Endothelial cell of umbilical vein (primary cell): ENCODE data around the gene SLC22A23. TPM values are rescaled to one million over a fixed set of nuclear protein-coding genes. Genes with fewer than 3 reads are reported as not detected.

ENCODE experiments used
- BruUV-seq: library from RNA; stranded (reverse); fragments of 400-500 nt; replicated peaks from 2 replicates; lab custom pipeline; 2021; lab: Mats Ljungman, UMichigan
- CTCF ChIA-PET: fragments of 300-600, 350-600 bp; sonication (Branson Sonifier 250); formaldehyde crosslinking; loops from one replicate; lab custom pipeline; 2021; ENCODE audit warnings: antibody characterized with exemption, inconsistent platforms; lab: Charles Lee
- POLR2A ChIA-PET: fragments of 300-600, 350-600 bp; sonication (Branson Sonifier 250); formaldehyde crosslinking; loops from one replicate; lab custom pipeline; 2021; ENCODE audit warnings: antibody characterized with exemption, inconsistent platforms; lab: Charles Lee
- DNase-seq: peaks from one replicate; pipeline ENCODE4 v3.0.0-alpha.2; 2011; ENCODE audit warnings: low read depth, low spot score
- FAIRE-seq: peaks from 2 replicates; lab custom pipeline; 2011; peaks lifted over from hg19 to GRCh38; lab: Jason Lieb, UNC
- H2AFZ ChIP-seq: 2 replicates; pipeline ENCODE4 v1.6.0; 2012; ENCODE audit warnings: low read depth, low read length, control low read depth, inconsistent platforms
- H3K27ac ChIP-seq: 2 replicates; pipeline ENCODE4 v1.5.1; 2011; ENCODE audit warnings: low read depth, mild to moderate bottlenecking, control low read depth, low read length, moderate library complexity; ENCODE audit not compliant: insufficient read depth
- H3K27me3 ChIP-seq, 2 experiments: 2 replicates each; pipeline versions ENCODE4 v1.6.0 to v1.6.1; 2011; ENCODE audit warnings: low read length in 2 of 2, mixed read lengths in 1 of 2; ENCODE audit not compliant: control insufficient read depth in 2 of 2, insufficient read depth in 2 of 2
- H3K36me3 ChIP-seq, 2 experiments: 2 replicates in 1 of 2; 3 replicates in 1 of 2; pipeline ENCODE4 v1.5.1; 2011; ENCODE audit warnings: low read length in 2 of 2, mild to moderate bottlenecking in 1 of 2, moderate library complexity in 1 of 2; ENCODE audit not compliant: control insufficient read depth in 2 of 2, insufficient read depth in 2 of 2; ENCODE audit errors: extremely low read depth in 1 of 2
- H3K4me1 ChIP-seq: 3 replicates; pipeline ENCODE4 v1.5.1; 2011; ENCODE audit warnings: mild to moderate bottlenecking, low read length; ENCODE audit not compliant: control insufficient read depth, insufficient read depth; ENCODE audit errors: extremely low read depth
- H3K4me2 ChIP-seq: 2 replicates; pipeline ENCODE4 v1.6.1; 2011; ENCODE audit warnings: low read length, control low read depth, mixed read lengths; ENCODE audit not compliant: insufficient read depth
- H3K4me3 ChIP-seq, 3 experiments: fragments of 200-600 bp in 1 of 3; sonication (generic), shearing (Covaris generic) in 1 of 3; replicated peaks in 1 of 3; 2 replicates each; pipeline ENCODE4 v1.5.1; 2011 to 2016; ENCODE audit warnings: control low read depth in 3 of 3, low read length in 3 of 3, mild to moderate bottlenecking in 2 of 3, inconsistent platforms in 1 of 3, low read depth in 1 of 3, moderate library complexity in 1 of 3; ENCODE audit not compliant: insufficient read depth in 1 of 3
- H3K79me2 ChIP-seq: 2 replicates; pipeline ENCODE4 v1.6.0; 2012; ENCODE audit warnings: low read length, inconsistent platforms; ENCODE audit not compliant: control insufficient read depth, insufficient read depth
- H3K9ac ChIP-seq: replicated peaks from 2 replicates; pipeline ENCODE3; 2011; ENCODE audit warnings: low read length, control low read depth; ENCODE audit not compliant: insufficient read depth; ENCODE audit errors: extremely low read depth
- H3K9me1 ChIP-seq: replicated peaks from 3 replicates; pipeline ENCODE4 v1.6.0; 2011; ENCODE audit warnings: mild to moderate bottlenecking, low read length; ENCODE audit not compliant: control insufficient read depth, insufficient read depth; ENCODE audit errors: extremely low read depth
- H3K9me3 ChIP-seq: replicated peaks from 2 replicates; pipeline ENCODE4 v1.5.1; 2012; ENCODE audit warnings: low read length, inconsistent platforms; ENCODE audit not compliant: control insufficient read depth, insufficient read depth
- H4K20me1 ChIP-seq: replicated peaks from 2 replicates; pipeline ENCODE3; 2011; ENCODE audit warnings: mild to moderate bottlenecking, low read length; ENCODE audit not compliant: control insufficient read depth, insufficient read depth; ENCODE audit errors: extremely low read depth
- FOS ChIP-seq: IDR thresholded peaks from 2 replicates; pipeline ENCODE4 v1.6.1; 2011; ENCODE audit warnings: mild to moderate bottlenecking, low read length, moderate library complexity, borderline replicate concordance; ENCODE audit not compliant: insufficient read depth
- GATA2 ChIP-seq: IDR thresholded peaks from 2 replicates; pipeline ENCODE4 v1.7.0; 2011; ENCODE audit warnings: low read depth, mild to moderate bottlenecking, moderate library complexity, mixed read lengths, low read length; ENCODE audit not compliant: insufficient read length, insufficient read depth
- JUN ChIP-seq: IDR thresholded peaks from 2 replicates; pipeline ENCODE4 v1.6.1; 2011; ENCODE audit warnings: borderline replicate concordance, low read depth; ENCODE audit not compliant: insufficient read length, insufficient read depth
- MYC ChIP-seq: IDR thresholded peaks from one replicate; pipeline ENCODE4 v1.6.1; 2011; ENCODE audit warnings: mild to moderate bottlenecking, low read depth, low read length
- POLR2A ChIP-seq: IDR thresholded peaks from 2 replicates; pipeline ENCODE4 v1.6.1; 2012; ENCODE audit warnings: low read depth, mild to moderate bottlenecking, control low read depth, low read length
- POLR2AphosphoS5 ChIP-seq: IDR thresholded peaks from 2 replicates; pipeline ENCODE4 v1.6.1; 2012; ENCODE audit warnings: low read depth, mild to moderate bottlenecking, control low read depth, low read length, moderate library complexity; ENCODE audit not compliant: insufficient read depth
- dilution Hi-C: fragments of 300-500 bp; cut with MboI; formaldehyde crosslinking; loops from one replicate; pipeline ENCODE4 v1.15.0; 2019; ENCODE audit warnings: low sequenced_read_pairs; ENCODE audit not compliant: extremely low pct_ligation_motif_present
- intact Hi-C: fragments of 100-400 bp; cut with micrococcal nuclease; formaldehyde crosslinking; loops from one replicate; pipeline ENCODE4 v1.10.0; 2022
- polyA plus RNA-seq, 4 experiments: library from polyadenylated mRNA; depleted of rRNA in 3 of 4; stranded (reverse) in 3 of 4; unstranded in 1 of 4; fragments of >200 nt; gene quantifications; 2 replicates each; pipeline versions ENCODE4 v1.2.1 to v1.2.3, GENCODE V29; 2011 to 2012; ENCODE audit warnings: missing spikeins in 1 of 4
- total RNA-seq: library from RNA; stranded (reverse); gene quantifications from 2 replicates; pipeline ENCODE4 v1.2.3, GENCODE V29; 2021
- TF ChIP-seq, protein P1 (sequence below): IDR thresholded peaks from 2 replicates; pipeline ENCODE4 v1.6.1; 2011; ENCODE audit not compliant: insufficient read depth, insufficient read length
- TF ChIP-seq, protein P2 (sequence below), 2 donors: IDR thresholded peaks; 1 replicate in 1 of 2; 2 replicates in 1 of 2; pipeline ENCODE4 v1.5.1; 2011; ENCODE audit warnings: low read length in 2 of 2, mild to moderate bottlenecking in 2 of 2, moderate library complexity in 2 of 2, control low read depth in 1 of 2, inconsistent platforms in 1 of 2, low read depth in 1 of 2; ENCODE audit not compliant: insufficient read depth in 1 of 2; ENCODE audit errors: extremely low read depth in 1 of 2

SLC22A23 gene
- total and polyA plus RNA-seq, 2 donors (not counting 3 experiments of a cell fraction or from before 2014, with no cell fraction given): 4.2 to 14.3 TPM

DNA sequence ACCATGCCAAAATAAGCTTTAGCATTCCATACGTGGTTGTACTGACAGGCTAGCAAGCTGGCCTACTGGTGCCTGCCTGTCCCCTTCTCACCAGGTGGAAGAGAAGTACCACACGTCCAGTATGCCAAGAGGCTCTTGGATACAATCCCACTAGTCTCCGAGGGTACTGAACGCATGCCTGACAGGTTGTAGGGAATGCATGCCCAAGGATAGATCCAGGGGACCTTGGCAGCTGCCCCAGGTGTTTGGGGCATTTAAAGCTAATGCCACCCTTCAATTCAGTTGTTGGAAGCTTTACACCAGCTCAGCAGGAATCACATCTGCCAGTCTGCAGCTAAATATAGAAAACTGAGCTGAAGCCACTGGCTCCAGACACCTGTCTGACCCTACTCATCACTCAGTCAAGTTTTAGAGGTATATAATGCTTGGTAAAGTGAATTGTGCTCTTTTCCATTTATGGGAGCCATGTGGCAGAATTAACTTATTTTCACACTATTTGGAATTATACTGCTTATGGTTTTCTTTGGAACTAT lies 234.3 kb downstream of the SLC22A23 start:
- Histone ChIP-seq H3K4me1 (peaks cover 6% of the 10 kb centered on the region), H3K9me3 (no peaks in the 10 kb centered on the region), H3K36me3 (no peaks in the 10 kb centered on the region), H3K9me1 (no peaks in the 10 kb centered on the region), H4K20me1 (no peaks in the 10 kb centered on the region), H3K4me2 (no peak overlapping the region), H3K9ac (no peak overlapping the region), H3K79me2 (no peaks in the 10 kb centered on the region), H3K27me3 (peaks cover 46 to 52% of the 10 kb centered on the region in 2 experiments), H2AFZ (no peak overlapping the region), H3K4me3 (no peak overlapping the region), H3K27ac (no peak overlapping the region)
- ChIA-PET POLR2A (no interaction called here), CTCF (interaction anchor here (0.9 to 1.0 kb wide), 2 partner anchors 8 to 29 kb away, joined by 5 read pairs; no protein-coding TSS in a partner anchor)
- TF ChIP-seq, protein P1, sequence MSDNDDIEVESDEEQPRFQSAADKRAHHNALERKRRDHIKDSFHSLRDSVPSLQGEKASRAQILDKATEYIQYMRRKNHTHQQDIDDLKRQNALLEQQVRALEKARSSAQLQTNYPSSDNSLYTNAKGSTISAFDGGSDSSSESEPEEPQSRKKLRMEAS: no peak
- TF ChIP-seq POLR2AphosphoS5 (no peak), POLR2A (no peak), FOS (no peak), GATA2 (no peak), JUN (no peak), MYC (no peak)
- TF ChIP-seq, protein P2, sequence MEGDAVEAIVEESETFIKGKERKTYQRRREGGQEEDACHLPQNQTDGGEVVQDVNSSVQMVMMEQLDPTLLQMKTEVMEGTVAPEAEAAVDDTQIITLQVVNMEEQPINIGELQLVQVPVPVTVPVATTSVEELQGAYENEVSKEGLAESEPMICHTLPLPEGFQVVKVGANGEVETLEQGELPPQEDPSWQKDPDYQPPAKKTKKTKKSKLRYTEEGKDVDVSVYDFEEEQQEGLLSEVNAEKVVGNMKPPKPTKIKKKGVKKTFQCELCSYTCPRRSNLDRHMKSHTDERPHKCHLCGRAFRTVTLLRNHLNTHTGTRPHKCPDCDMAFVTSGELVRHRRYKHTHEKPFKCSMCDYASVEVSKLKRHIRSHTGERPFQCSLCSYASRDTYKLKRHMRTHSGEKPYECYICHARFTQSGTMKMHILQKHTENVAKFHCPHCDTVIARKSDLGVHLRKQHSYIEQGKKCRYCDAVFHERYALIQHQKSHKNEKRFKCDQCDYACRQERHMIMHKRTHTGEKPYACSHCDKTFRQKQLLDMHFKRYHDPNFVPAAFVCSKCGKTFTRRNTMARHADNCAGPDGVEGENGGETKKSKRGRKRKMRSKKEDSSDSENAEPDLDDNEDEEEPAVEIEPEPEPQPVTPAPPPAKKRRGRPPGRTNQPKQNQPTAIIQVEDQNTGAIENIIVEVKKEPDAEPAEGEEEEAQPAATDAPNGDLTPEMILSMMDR (IDR thresholded peaks at IDR 0.05; ENCODE audit: extremely low read depth in 1 of 2, insufficient read depth in 1 of 2, low read depth in 1 of 2, low read length in 2 of 2): no peak
- dilution Hi-C loops (no loop called here), intact Hi-C loops (no loop called here)
- BruUV-seq: no TSS peak
- DNase-seq (no peak), FAIRE-seq (no peak)
